K562 (cell line): ENCODE measurements around the gene C1QA. TPM values are rescaled to one million over a fixed set of nuclear protein-coding genes. Genes with fewer than 3 reads are reported as not detected.

Experiments
- ATAC-seq: fragments of 200-7000 bp; cut with Tn5 transposase; 3 replicates; pipeline ENCODE4 v1.9.1; 2020; ENCODE audit warnings: moderate library complexity
- BruUV-seq: library from RNA; stranded (reverse); fragments of 400-500 nt; replicated peaks from 2 replicates; lab custom pipeline; 2021; lab: Mats Ljungman, UMichigan
- CTCF ChIA-PET: fragments of 300-600 bp; formaldehyde crosslinking; extraction: SDS; loops from one replicate; lab custom pipeline; 2021; ENCODE audit warnings: low intra/inter-chr PET ratio; lab: Yijun Ruan, JAX
- POLR2A ChIA-PET: fragments of 300-600, 350-650 bp; sonication (Branson Sonifier 250); formaldehyde crosslinking; extraction: SDS; loops from one replicate; lab custom pipeline; 2021; ENCODE audit warnings: antibody characterized with exemption, inconsistent platforms; lab: Yijun Ruan, JAX
- DNase-seq, 4 experiments: peaks; one replicate each; pipeline versions ENCODE4 v3.0.0 to v3.0.0-alpha.2; 2011 to 2018; ENCODE audit warnings: low spot score in 3 of 4, mixed read lengths in 3 of 4; ENCODE audit errors: extremely low read depth in 1 of 4
- FAIRE-seq: peaks from 2 replicates; lab custom pipeline; 2011; peaks lifted over from hg19 to GRCh38; lab: Jason Lieb, UNC
- H2AFZ ChIP-seq: 2 replicates; pipeline ENCODE4 v1.6.0; 2011; ENCODE audit warnings: low read depth, low read length, control low read depth, inconsistent platforms
- H3K27ac ChIP-seq: fragments of 200-600 bp; 3 replicates; pipeline ENCODE4 v1.8.0; 2011; ENCODE audit warnings: low read depth, mild to moderate bottlenecking, control low read depth, inconsistent platforms, low read length, moderate library complexity, mixed read lengths; ENCODE audit errors: extremely low read depth
- H3K27me3 ChIP-seq, 2 experiments: fragments of 300-600 bp in 1 of 2; 2 replicates in 1 of 2; 3 replicates in 1 of 2; pipeline versions ENCODE4 v1.6.0 to v1.8.0; 2011; ENCODE audit warnings: inconsistent platforms in 2 of 2, low read length in 2 of 2, mild to moderate bottlenecking in 1 of 2, mixed read lengths in 1 of 2, moderate library complexity in 1 of 2; ENCODE audit not compliant: control insufficient read depth in 2 of 2, insufficient read depth in 2 of 2
- H3K36me3 ChIP-seq: fragments of 300-600 bp; 3 replicates; pipeline ENCODE4 v1.8.0; 2011; ENCODE audit warnings: mild to moderate bottlenecking, low read length, inconsistent platforms; ENCODE audit not compliant: control insufficient read depth, insufficient read depth
- H3K4me1 ChIP-seq, 2 experiments: fragments of 200-600 bp in 1 of 2; replicated peaks in 1 of 2; 2 replicates in 1 of 2; 3 replicates in 1 of 2; pipeline versions ENCODE4 v1.5.1 to v1.8.0; 2011; ENCODE audit warnings: inconsistent platforms in 2 of 2, low read length in 2 of 2, mild to moderate bottlenecking in 1 of 2, mixed read lengths in 1 of 2, moderate library complexity in 1 of 2; ENCODE audit not compliant: control insufficient read depth in 2 of 2, insufficient read depth in 2 of 2
- H3K4me2 ChIP-seq: 2 replicates; pipeline ENCODE4 v1.6.1; 2011; ENCODE audit warnings: low read length, control low read depth, inconsistent platforms, mixed read lengths; ENCODE audit not compliant: insufficient read depth
- H3K4me3 ChIP-seq: fragments of 200-600 bp; sonication (generic), shearing (Covaris generic); 2 replicates; pipeline ENCODE4 v1.5.1; 2016; ENCODE audit warnings: control low read depth, inconsistent platforms
- H3K79me2 ChIP-seq: fragments of 200-600 bp; 3 replicates; pipeline ENCODE4 v1.8.0; 2011; ENCODE audit warnings: low read length, inconsistent platforms; ENCODE audit not compliant: control insufficient read depth, insufficient read depth
- H3K9ac ChIP-seq, 2 experiments: 2 replicates each; pipeline versions ENCODE4 v1.6.0 to v1.6.1; 2011; ENCODE audit warnings: low read depth in 2 of 2, low read length in 2 of 2, control low read depth in 1 of 2, inconsistent platforms in 1 of 2, mild to moderate bottlenecking in 1 of 2, mixed read lengths in 1 of 2; ENCODE audit not compliant: insufficient read depth in 1 of 2
- H3K9me1 ChIP-seq: one replicate; pipeline ENCODE4 v1.6.0; 2011; ENCODE audit warnings: inconsistent platforms, mild to moderate bottlenecking, low read length, moderate library complexity; ENCODE audit not compliant: control insufficient read depth, insufficient read depth
- H3K9me3 ChIP-seq: replicated peaks from 2 replicates; pipeline ENCODE4 v1.5.1; 2011; ENCODE audit warnings: low read depth, low read length, inconsistent platforms; ENCODE audit not compliant: control insufficient read depth, insufficient read depth
- H4K20me1 ChIP-seq: replicated peaks from 2 replicates; pipeline ENCODE4 v1.6.1; 2011; ENCODE audit warnings: low read length, inconsistent platforms, mixed read lengths; ENCODE audit not compliant: control insufficient read depth, insufficient read depth
- BCOR ChIP-seq: fragments of 450-650 bp; IDR thresholded peaks from 2 replicates; pipeline ENCODE4 v1.6.1; 2016
- BRCA1 ChIP-seq, 2 experiments: fragments of 450-650 bp in 1 of 2; sonication (generic) in 1 of 2; formaldehyde crosslinking in 1 of 2; IDR thresholded peaks; 2 replicates each; pipeline versions ENCODE4 v1.5.0 to v1.6.1; 2017 to 2020; ENCODE audit warnings: mild to moderate bottlenecking in 1 of 2, missing genetic modification reagents in 1 of 2
- CEBPG ChIP-seq, 3 experiments: fragments of 200-800 bp in 1 of 3; sonication (Bioruptor generic) in 1 of 3; sonication (generic) in 1 of 3; formaldehyde crosslinking in 1 of 3; IDR thresholded peaks in 2 of 3; conservative IDR thresholded peaks in 1 of 3; 2 replicates each; pipeline versions ENCODE4 v1.6.1 to v1.8.0; 2016 to 2022; ENCODE audit warnings: missing compliant biosample characterization in 2 of 3, missing genetic modification characterization in 2 of 3, mild to moderate bottlenecking in 1 of 3, missing genetic modification reagents in 1 of 3
- CGGBP1 ChIP-seq: fragments of 250-450 bp; sonication (Bioruptor Pico); IDR thresholded peaks from 2 replicates; pipeline ENCODE4 v1.9.0; 2021; ENCODE audit warnings: mild to moderate bottlenecking
- ELF1 ChIP-seq: fragments of 200-800 bp; sonication (Bioruptor generic); IDR thresholded peaks from 2 replicates; pipeline ENCODE4 v1.6.1; 2016; ENCODE audit warnings: missing genetic modification characterization, missing compliant biosample characterization
- FOS ChIP-seq: IDR thresholded peaks from 3 replicates; pipeline ENCODE4 v1.6.1; 2011; ENCODE audit not compliant: insufficient read length; ENCODE audit errors: extremely low read depth
- HCFC1 ChIP-seq: IDR thresholded peaks from 2 replicates; pipeline ENCODE4 v1.6.1; 2012; ENCODE audit warnings: low read depth, low read length, improper control_type of control experiment
- HMBOX1 ChIP-seq: sonication (generic); IDR thresholded peaks from 2 replicates; pipeline ENCODE4 v1.6.1; 2016
- NR2C1 ChIP-seq, 2 experiments: fragments of 450-650 bp; IDR thresholded peaks; 2 replicates each; pipeline ENCODE4 v1.6.1; 2017; ENCODE audit warnings: mild to moderate bottlenecking in 2 of 2, antibody characterized with exemption in 1 of 2, inconsistent platforms in 1 of 2, missing compliant biosample characterization in 1 of 2, missing genetic modification characterization in 1 of 2
- NR2C2 ChIP-seq, 2 experiments: fragments of 200-800 bp in 1 of 2; sonication (Bioruptor generic) in 1 of 2; sonication (generic) in 1 of 2; formaldehyde crosslinking in 1 of 2; IDR thresholded peaks; 2 replicates each; pipeline versions ENCODE4 v1.6.1 to v1.8.0; 2016 to 2022; ENCODE audit warnings: mild to moderate bottlenecking in 1 of 2, missing compliant biosample characterization in 1 of 2, missing genetic modification characterization in 1 of 2, missing genetic modification reagents in 1 of 2
- NRF1 ChIP-seq, 2 experiments: fragments of 450-650 bp; IDR thresholded peaks in 1 of 2; conservative IDR thresholded peaks in 1 of 2; 2 replicates each; pipeline ENCODE4 v1.6.1; 2014; ENCODE audit warnings: mild to moderate bottlenecking in 2 of 2
- TRIM24 ChIP-seq, 2 experiments: fragments of 450-650 bp; IDR thresholded peaks; 2 replicates each; pipeline ENCODE4 v1.6.1; 2016
- ZFP36 ChIP-seq: fragments of 150-350 bp; IDR thresholded peaks from 2 replicates; pipeline ENCODE4 v1.6.1; 2018; ENCODE audit warnings: low read length, low read depth; ENCODE audit not compliant: partially characterized antibody
- ZNF445 ChIP-seq: fragments of 250-450 bp; sonication (Bioruptor Pico); IDR thresholded peaks from 2 replicates; pipeline ENCODE4 v1.4.0; 2020; ENCODE audit warnings: low read depth, mild to moderate bottlenecking, moderate library complexity
- WGBS: fragments of 100-300 bp; shearing (Covaris generic); methylation state at CpG from one replicate; pipeline ENCODE4 v1.1.6; 2016; ENCODE audit warnings: low coverage, mixed read lengths; ENCODE audit not compliant: insufficient coverage; ENCODE audit errors: missing lambda C conversion rate; 5-methylcytosine and 5-hydroxymethylcytosine counted together
- in situ Hi-C: fragments of 300-500 bp; cut with MboI; formaldehyde crosslinking; loops from 4 replicates; pipeline ENCODE4 v1.15.0; 2018; ENCODE audit warnings: inconsistent platforms, mixed read lengths
- intact Hi-C: fragments of 100-400 bp; cut with micrococcal nuclease; formaldehyde crosslinking; loops from 2 replicates; pipeline ENCODE4 v1.14.2; 2022
- polyA plus RNA-seq, 8 experiments: library from polyadenylated mRNA; depleted of rRNA in 4 of 8; stranded (reverse) in 5 of 8; unstranded in 3 of 8; fragments of >200 nt; fragmentation: Nextera tagmentation in 2 of 8; fragmentation: Illumina TruSeq in 1 of 8; extraction: Ambion mirVana in 2 of 8; extraction: Trizol in 1 of 8; gene quantifications; 2 replicates each; pipeline versions ENCODE4 v1.2.1 to v1.2.3, GENCODE V29; 2011 to 2014; ENCODE audit warnings: inconsistent platforms in 1 of 8, missing spikeins in 1 of 8
- total RNA-seq, 7 experiments: library from RNA; depleted of rRNA in 6 of 7; stranded (reverse); fragments of >200 nt in 6 of 7; fragmentation: Illumina TruSeq in 2 of 7; extraction: Trizol in 2 of 7; gene quantifications; 2 replicates each; pipeline versions ENCODE4 v1.2.1 to v1.2.3, GENCODE V29; 2011 to 2021; ENCODE audit warnings: low replicate concordance in 1 of 7
- TF ChIP-seq, protein P1 (sequence below), 2 experiments: fragments of 450-650 bp in 1 of 2; sonication (generic) in 1 of 2; formaldehyde crosslinking in 1 of 2; IDR thresholded peaks in 1 of 2; conservative IDR thresholded peaks in 1 of 2; 2 replicates each; pipeline versions ENCODE4 v1.6.1 to v1.8.1; 2016 to 2023; ENCODE audit warnings: mild to moderate bottlenecking in 2 of 2, moderate library complexity in 2 of 2, inconsistent platforms in 1 of 2, missing genetic modification reagents in 1 of 2

C1QA gene
- total and polyA plus RNA-seq, 9 of the 15 experiments (the other 6 are each of a cell fraction or from before 2014, with no cell fraction given): 0.71 TPM; not detected in 8

GRCh38 chr1:22662986-22663408 is 26.6 kb downstream of the C1QA start:
- POLR2A ChIA-PET: interaction anchor here (0.5 to 0.7 kb wide), 3 partner anchors 11 to 194 kb away, joined by 3 read pairs; no protein-coding TSS in a partner anchor
- peak; percentile 72 for ATAC-seq

More at GRCh38 chr1:22662986-22663408, 26.6 kb downstream of the C1QA start:
- Histone ChIP-seq H3K4me3 (no peak overlapping the region), H4K20me1 (peaks cover 6% of the 10 kb centered on the region), H2AFZ (no peak overlapping the region; the same call in 1 of the 2 replicates), H3K27me3 (peaks cover 3 to 44% of the 10 kb centered on the region in 2 experiments; a peak in 4 of 5 replicates), H3K36me3 (no peaks in the 10 kb centered on the region), H3K79me2 (no peaks in the 10 kb centered on the region), H3K9me1 (no peaks in the 10 kb centered on the region), H3K4me2 (no peak overlapping the region)
- WGBS: 3% methylated on average over 5 of the region's 8 CpGs
- FAIRE-seq (no peak), DNase-seq (peak; percentile 25 to 55 (median 46))
- in situ Hi-C loops: no loop called here
- intact Hi-C loops: no loop called here
- CTCF ChIA-PET: no interaction called here
- TF ChIP-seq CEBPG (CRISPR knock-in tag; IDR thresholded peaks at IDR 0.05) (peak; percentile 44; the same call in 1 of the 2 replicates), CEBPG (tag; conservative IDR thresholded peaks at IDR 0.05 in 1 of 2, IDR thresholded peaks at IDR 0.05 in 1 of 2) (peak in 1 of 2 experiments; percentile 50; a peak in 1 of 4 replicates), NRF1 (conservative IDR thresholded peaks at IDR 0.05 in 1 of 2, IDR thresholded peaks at IDR 0.05 in 1 of 2) (peak; percentile 92 to 94), ZFP36 (peak; percentile 58), ZNF445 (CRISPR knock-in tag) (no peak), HCFC1 (no peak), HMBOX1 (no peak), CGGBP1 (CRISPR knock-in tag) (no peak), NR2C2 (CRISPR knock-in tag; IDR thresholded peaks at IDR 0.05) (no peak), NR2C2 (tag; IDR thresholded peaks at IDR 0.05) (peak; percentile 60), FOS (no peak), TRIM24 (IDR thresholded peaks at IDR 0.05) (peak in 1 of 2 experiments; percentile 38; a peak in 2 of 4 replicates), BRCA1 (IDR thresholded peaks at IDR 0.05) (no peak), BRCA1 (CRISPR knock-in tag; IDR thresholded peaks at IDR 0.05) (no peak), BCOR (peak; percentile 52; the same call in 1 of the 2 replicates), ELF1 (tag) (peak; percentile 31; the same call in 1 of the 2 replicates), NR2C1 (IDR thresholded peaks at IDR 0.05) (peak; percentile 35; the same call in 1 of the 2 replicates), NR2C1 (tag; IDR thresholded peaks at IDR 0.05) (peak; percentile 64; the same call in 1 of the 2 replicates)
- TF ChIP-seq, protein P1, sequence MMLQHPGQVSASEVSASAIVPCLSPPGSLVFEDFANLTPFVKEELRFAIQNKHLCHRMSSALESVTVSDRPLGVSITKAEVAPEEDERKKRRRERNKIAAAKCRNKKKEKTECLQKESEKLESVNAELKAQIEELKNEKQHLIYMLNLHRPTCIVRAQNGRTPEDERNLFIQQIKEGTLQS (IDR thresholded peaks at IDR 0.05): peak; percentile 24; the same call in 1 of the 2 replicates
- TF ChIP-seq, protein P1 (CRISPR knock-in tag; conservative IDR thresholded peaks at IDR 0.05): no peak
- TF ChIP-seq, all 486 proteins: peak for 9
- peaks cover 0 to 4% of the 10 kb centered on the region in 2 experiments; a peak in 1 of 5 replicates for H3K4me1 ChIP-seq
- BruUV-seq: no TSS peak
- no peak overlapping the region; a peak in 1 of 4 replicates for H3K9ac ChIP-seq
- H3K9me3 ChIP-seq: no peaks in the 10 kb centered on the region
- no peak overlapping the region for H3K27ac ChIP-seq
